GM13977 (cell line): Measurements from ENCODE around the gene AHCY.

Experiments used
- DNase-seq: peaks from one replicate; pipeline ENCODE4 v3.0.0; 2012; ENCODE audit warnings: low spot score
- CTCF ChIP-seq: IDR thresholded peaks from 2 replicates; pipeline ENCODE4 v1.5.1; 2012; ENCODE audit warnings: mild to moderate bottlenecking, control low read depth; ENCODE audit not compliant: insufficient read depth; ENCODE audit errors: extremely low read depth, missing control alignments
- in situ Hi-C: fragments of 300-500 bp; cut with MboI; formaldehyde crosslinking; loops from one replicate; pipeline ENCODE4 v1.12.0; 2022; ENCODE audit warnings: low sequenced_read_pairs, low pct_unique_long_range_greater_than_20kb, mixed read lengths, inconsistent platforms; ENCODE audit not compliant: unreplicated experiment

AHCY gene

GRCh38 chr20:34285450-34285849 is 17.7 kb downstream of the AHCY start:
- no peak for TF ChIP-seq CTCF
- DNase-seq: no peak
- in situ Hi-C loops: no loop called here

GRCh38 chr20:34283844-34284243 is 19.3 kb downstream of the AHCY start:
- no peak for DNase-seq
- in situ Hi-C loops: no loop called here
- no peak for TF ChIP-seq CTCF

GRCh38 chr20:34282041-34282440 is 21.1 kb downstream of the AHCY start:
- no peak for TF ChIP-seq CTCF
- no peak for DNase-seq
- in situ Hi-C loops: no loop called here

- in situ Hi-C loops: no loop called here
- no peak for TF ChIP-seq CTCF
- DNase-seq: no peak
Observed at GRCh38 chr20:34281177-34281576, 22.0 kb downstream of the AHCY start.

- in situ Hi-C loops: no loop called here
- DNase-seq: no peak
- TF ChIP-seq CTCF: no peak
Observed at GRCh38 chr20:34274694-34275093, 28.5 kb downstream of the AHCY start.

GRCh38 chr20:34271956-34272355 is 31.2 kb downstream of the AHCY start:
- DNase-seq: peak; percentile 9
- no peak for TF ChIP-seq CTCF
- in situ Hi-C loops: no loop called here
